Naive thymus-derived CD4-positive, alpha-beta T cell (primary cell): Measurements from ENCODE around the gene MGAT1. TPM values are rescaled to one million over a fixed set of nuclear protein-coding genes. Genes with fewer than 3 reads are reported as not detected.

ENCODE experiments used
- ATAC-seq: fragments of 150-1000 bp; cut with Tn5 transposase; 2 replicates; pipeline ENCODE4 v1.10.0; 2021; ENCODE audit warnings: mild to moderate bottlenecking, moderate library complexity
- CTCF ChIA-PET: fragments of 350-600 bp; sonication (Branson Sonifier 250); formaldehyde crosslinking; loops from one replicate; lab custom pipeline; 2021; ENCODE audit warnings: antibody characterized with exemption; lab: Charles Lee
- POLR2A ChIA-PET: fragments of 350-600 bp; sonication (Branson Sonifier 250); formaldehyde crosslinking; loops from one replicate; lab custom pipeline; 2021; ENCODE audit warnings: antibody characterized with exemption, inconsistent platforms; lab: Charles Lee
- DNase-seq, 9 donors: peaks; one replicate each; pipeline versions ENCODE4 v3.0.0 to v3.0.0-alpha.2; 2020 to 2022; ENCODE audit warnings: mixed read lengths in 1 of 9
- H3K27ac ChIP-seq: one replicate; pipeline ENCODE4 v1.7.0; 2013; ENCODE audit warnings: mild to moderate bottlenecking, low read depth, low read length, moderate library complexity
- H3K27me3 ChIP-seq, 2 donors: one replicate each; pipeline ENCODE4 v1.7.0; 2013; ENCODE audit warnings: low read length in 2 of 2, mild to moderate bottlenecking in 2 of 2, moderate library complexity in 2 of 2; ENCODE audit not compliant: control insufficient read depth in 2 of 2, insufficient read depth in 2 of 2
- H3K36me3 ChIP-seq, 3 experiments: 1 replicate in 2 of 3; 2 replicates in 1 of 3; pipeline ENCODE4 v1.7.0; 2013; ENCODE audit warnings: low read length in 3 of 3, mild to moderate bottlenecking in 3 of 3, moderate library complexity in 1 of 3; ENCODE audit not compliant: insufficient read depth in 3 of 3, control insufficient read depth in 2 of 3
- H3K4me1 ChIP-seq, 2 donors: one replicate each; pipeline ENCODE4 v1.7.0; 2013; ENCODE audit warnings: low read length in 2 of 2, mild to moderate bottlenecking in 2 of 2, moderate library complexity in 1 of 2; ENCODE audit not compliant: control insufficient read depth in 2 of 2, insufficient read depth in 2 of 2
- H3K4me3 ChIP-seq: 2 replicates; pipeline ENCODE4 v1.7.0; 2013; ENCODE audit warnings: mild to moderate bottlenecking, low read length
- H3K9me3 ChIP-seq, 3 experiments: 1 replicate in 2 of 3; 2 replicates in 1 of 3; pipeline ENCODE4 v1.7.0; 2013; ENCODE audit warnings: low read length in 3 of 3; ENCODE audit not compliant: control insufficient read depth in 2 of 3
- H3K27ac Mint-ChIP-seq, 9 donors: one replicate each; pipeline ENCODE4 v1.8.0; 2020 to 2022; ENCODE audit warnings: mixed read lengths in 9 of 9, mild to moderate bottlenecking in 8 of 9, moderate library complexity in 5 of 9, inconsistent platforms in 2 of 9
- H3K27me3 Mint-ChIP-seq, 5 donors: one replicate each; pipeline ENCODE4 v1.8.0; 2021 to 2022; ENCODE audit warnings: mixed read lengths in 5 of 5, mild to moderate bottlenecking in 1 of 5
- H3K36me3 Mint-ChIP-seq, 5 donors: one replicate each; pipeline ENCODE4 v1.8.0; 2020 to 2022; ENCODE audit warnings: mixed read lengths in 5 of 5, mild to moderate bottlenecking in 3 of 5, inconsistent platforms in 1 of 5
- H3K4me1 Mint-ChIP-seq, 7 donors: one replicate each; pipeline ENCODE4 v1.8.0; 2020 to 2022; ENCODE audit warnings: mixed read lengths in 7 of 7, mild to moderate bottlenecking in 3 of 7, inconsistent platforms in 1 of 7
- H3K4me3 Mint-ChIP-seq, 10 donors: one replicate each; pipeline ENCODE4 v1.8.0; 2020 to 2022; ENCODE audit warnings: mild to moderate bottlenecking in 10 of 10, mixed read lengths in 10 of 10, moderate library complexity in 6 of 10, inconsistent platforms in 2 of 10
- H3K9me3 Mint-ChIP-seq, 11 donors: one replicate each; pipeline ENCODE4 v1.8.0; 2020 to 2022; ENCODE audit warnings: mixed read lengths in 11 of 11, mild to moderate bottlenecking in 4 of 11, inconsistent platforms in 1 of 11, moderate library complexity in 1 of 11
- intact Hi-C, 2 donors: fragments of 100-400 bp; cut with micrococcal nuclease; formaldehyde crosslinking; loops; one replicate each; pipeline ENCODE4 v1.15.1; 2023
- polyA plus RNA-seq, 2 donors: library from polyadenylated mRNA; unstranded; fragments of 300-500 nt; fragmentation: Illumina TruSeq; gene quantifications; one replicate each; pipeline ENCODE4 v1.2.3, GENCODE V29; 2021
- total RNA-seq, 6 experiments: library from RNA in 5 of 6; stranded (reverse) in 5 of 6; gene quantifications; 1 replicate in 5 of 6; 2 replicates in 1 of 6; pipeline ENCODE4 v1.2.3 and lab custom pipeline; 2021 to 2026

Gene MGAT1
- total and polyA plus RNA-seq, 7 experiments from 2014 or later = 98.6 to 206 (median 178) TPM

DNA sequence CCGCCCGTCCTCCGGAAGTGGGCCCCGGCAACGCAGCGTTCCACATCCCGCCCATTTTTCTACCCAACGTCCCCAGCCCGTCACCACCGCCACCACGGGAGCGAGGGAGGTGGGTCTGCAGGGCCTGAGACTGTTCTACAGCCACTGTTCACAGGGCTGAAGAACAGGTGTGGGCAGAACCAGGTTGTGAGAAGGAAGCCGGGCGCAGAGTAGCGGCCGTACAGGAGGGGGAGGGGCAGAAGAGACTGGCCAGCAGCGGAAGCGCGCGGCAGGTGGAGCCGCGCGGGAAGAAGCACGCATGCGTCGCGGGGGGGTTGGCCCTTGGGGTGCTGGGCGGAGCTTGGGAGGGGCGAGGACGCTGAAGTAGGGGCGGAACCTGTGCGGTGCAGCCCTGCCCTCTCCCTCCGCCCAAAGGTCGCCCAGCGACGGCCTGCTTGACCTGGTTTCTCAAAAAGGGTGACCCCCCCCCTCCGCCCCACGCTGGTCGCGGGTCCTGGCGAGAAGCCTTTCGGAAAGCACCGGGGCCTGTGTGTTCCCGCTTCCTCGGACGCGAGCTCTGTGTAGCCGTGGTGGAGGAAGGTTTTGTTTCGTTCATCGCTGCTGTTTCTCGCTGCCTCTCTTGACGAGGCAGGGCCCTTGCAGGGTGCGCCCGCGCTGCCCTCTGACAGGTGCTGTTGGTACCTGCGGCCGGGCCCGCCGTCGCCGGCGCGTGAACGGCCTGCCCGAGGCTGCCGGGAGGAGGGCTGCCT is 7.8 kb upstream of the MGAT1 start:
- POLR2A ChIA-PET = interaction anchor here (0.8 to 9.2 kb wide), 20 partner anchors 8 to 397 kb away, joined by 3 to 167 read pairs (median 4); partner anchors contain the start of genes MGAT1 and ZFP62
- no peaks in the 10 kb centered on the region for H3K36me3 ChIP-seq
- ATAC-seq (peak; percentile 86), DNase-seq (peak; percentile 94 to 99 (median 98))
- peak overlapping the region; percentile 91 to 100 (median 98) for H3K27ac Mint-ChIP-seq
- no peaks in the 10 kb centered on the region for H3K9me3 ChIP-seq
- peaks cover 38 to 47% of the 10 kb centered on the region in 2 donors for H3K4me1 ChIP-seq
- H3K4me3 Mint-ChIP-seq = peak overlapping the region; percentile 83 to 99 (median 92)
- peaks cover 0 to 33% (median 4%) of the 10 kb centered on the region in 5 donors for H3K36me3 Mint-ChIP-seq
- peaks cover 0 to 4% (median 0%) of the 10 kb centered on the region in 11 donors for H3K9me3 Mint-ChIP-seq
- intact Hi-C loops = loop anchor here (1.0 to 2.0 kb wide), 12 partner anchors 8 to 1252 kb away; partner anchors contain the start of genes MGAT1 (in 2 of the 2), TRIM41 (in 2 of the 2), TRIM52 (in 2 of the 2) and CNOT6 (in 1 of the 2)
- peak overlapping the region; percentile 96 for H3K27ac ChIP-seq
- no peaks in the 10 kb centered on the region for H3K27me3 ChIP-seq
- H3K27me3 Mint-ChIP-seq = peaks cover 0 to 4% (median 0%) of the 10 kb centered on the region in 5 donors
- H3K4me1 Mint-ChIP-seq = peaks cover 56 to 84% (median 75%) of the 10 kb centered on the region in 7 donors
- CTCF ChIA-PET = interaction anchor here (1.2 to 2.0 kb wide), 2 partner anchors 10 to 20 kb away, joined by 8 read pairs; no protein-coding TSS in a partner anchor
- H3K4me3 ChIP-seq = peak overlapping the region; percentile 88

DNA sequence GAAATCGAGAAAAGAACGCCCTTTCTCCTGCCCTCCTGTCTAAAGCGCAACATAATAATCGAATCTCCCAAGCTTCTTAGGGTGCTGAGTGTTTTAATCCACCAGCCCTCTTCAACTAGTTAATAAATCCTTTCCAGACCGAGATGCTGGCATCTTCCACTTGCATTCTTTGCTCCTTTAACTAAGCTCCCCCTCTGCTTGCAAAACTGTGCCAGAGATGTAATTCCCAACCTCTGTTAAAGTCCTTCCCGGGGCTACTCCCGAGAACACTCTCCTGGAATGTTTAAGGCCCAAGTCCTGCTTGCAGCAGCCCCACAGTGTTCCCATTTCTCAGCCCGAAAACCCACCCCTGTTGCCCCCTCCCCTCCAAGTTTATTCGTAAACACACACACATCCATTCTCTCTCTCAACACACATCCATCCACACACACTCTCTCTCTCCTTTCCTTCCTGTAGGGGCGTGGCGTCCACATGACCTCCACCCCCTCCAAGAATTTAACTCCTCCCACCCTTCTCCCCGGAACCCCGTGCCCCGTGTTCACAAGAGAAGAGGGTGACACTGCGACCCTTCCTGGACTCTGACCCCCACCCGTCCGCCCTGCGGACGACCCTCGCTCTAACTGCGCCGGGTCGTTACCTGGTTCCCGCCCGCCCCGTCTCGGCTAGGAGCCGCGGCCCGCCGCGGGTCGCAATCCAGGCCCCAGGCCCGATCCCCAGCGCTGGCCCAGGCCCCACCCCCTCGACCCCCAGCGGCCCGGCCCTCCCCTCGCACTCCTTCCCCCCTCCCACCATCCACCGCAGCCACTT is 7.0 kb upstream of the MGAT1 start:
- Histone ChIP-seq H3K36me3 (no peaks in the 10 kb centered on the region), H3K9me3 (no peaks in the 10 kb centered on the region), H3K4me3 (peak overlapping the region; percentile 88), H3K4me1 (peaks cover 45 to 55% of the 10 kb centered on the region in 2 donors), H3K27ac (peak overlapping the region; percentile 96), H3K27me3 (no peaks in the 10 kb centered on the region)
- H3K36me3 Mint-ChIP-seq = peaks cover 0 to 39% (median 4%) of the 10 kb centered on the region in 5 donors
- peak in 6 of 9 donors; percentile 94 to 98 (median 98) for DNase-seq
- H3K27ac Mint-ChIP-seq = peak overlapping the region; percentile 91 to 100 (median 98)
- POLR2A ChIA-PET = interaction anchor here (0.6 to 12.1 kb wide), 19 partner anchors 7 to 398 kb away, joined by 3 to 273 read pairs (median 6); partner anchors contain the start of genes MGAT1 and ZFP62
- peaks cover 59 to 86% (median 77%) of the 10 kb centered on the region in 7 donors for H3K4me1 Mint-ChIP-seq
- intact Hi-C loops = loop anchor here (1.0 to 5.0 kb wide), 13 partner anchors 7 to 1251 kb away; partner anchors contain the start of genes MGAT1 (in 2 of the 2), TRIM41 (in 2 of the 2), TRIM52 (in 2 of the 2) and CNOT6 (in 1 of the 2)
- peaks cover 0 to 4% (median 0%) of the 10 kb centered on the region in 11 donors for H3K9me3 Mint-ChIP-seq
- peak overlapping the region; percentile 83 to 99 (median 92) for H3K4me3 Mint-ChIP-seq
- H3K27me3 Mint-ChIP-seq = no peaks in the 10 kb centered on the region
- peak; percentile 85 for ATAC-seq
- CTCF ChIA-PET = interaction anchor here (1.2 to 2.0 kb wide), 2 partner anchors 9 to 21 kb away, joined by 8 read pairs; no protein-coding TSS in a partner anchor

DNA sequence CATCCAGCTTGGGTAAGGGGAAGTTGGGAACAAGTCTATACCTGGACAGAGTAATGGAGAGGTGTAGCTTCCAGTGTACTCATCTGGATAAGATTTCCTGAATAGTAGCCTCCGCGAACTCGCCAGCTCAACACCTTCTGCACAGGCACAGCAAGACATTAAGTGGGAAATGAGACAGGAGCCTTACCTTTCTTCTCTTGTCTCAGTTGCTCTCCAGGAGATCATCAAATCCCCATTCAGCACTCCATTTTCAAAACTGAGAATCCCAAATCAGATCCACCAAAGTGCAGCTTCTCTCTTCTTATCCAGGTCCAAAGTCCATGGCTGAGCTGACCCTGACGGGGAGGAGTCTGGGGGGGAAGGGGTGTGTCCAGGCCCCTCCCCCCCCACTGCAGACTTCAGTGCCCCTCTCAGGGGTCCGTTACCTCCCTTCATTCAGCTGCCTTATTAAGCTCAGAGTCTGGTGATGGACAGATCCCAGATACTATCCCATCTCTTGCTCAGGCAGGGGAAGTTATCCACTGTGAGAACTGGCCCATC is 5.9 kb upstream of the MGAT1 start:
- no peaks in the 10 kb centered on the region for H3K27me3 Mint-ChIP-seq
- H3K9me3 ChIP-seq = no peaks in the 10 kb centered on the region
- H3K4me1 ChIP-seq = peaks cover 52 to 66% of the 10 kb centered on the region in 2 donors
- intact Hi-C loops = loop anchor here in 1 of 2 donors (5.0 kb wide), 1 partner anchor 434 kb away; the partner anchor contains the start of gene RACK1
- H3K36me3 Mint-ChIP-seq = peaks cover 0 to 42% (median 4%) of the 10 kb centered on the region in 5 donors
- H3K4me1 Mint-ChIP-seq = peaks cover 62 to 81% (median 71%) of the 10 kb centered on the region in 7 donors
- H3K9me3 Mint-ChIP-seq = peaks cover 0 to 4% (median 0%) of the 10 kb centered on the region in 11 donors
- H3K4me3 Mint-ChIP-seq = peak overlapping the region; percentile 83 to 99 (median 92)
- ATAC-seq (no peak), DNase-seq (no peak)
- ChIA-PET CTCF (interaction anchor here (0.8 to 1.3 kb wide), 3 partner anchors 12 to 23 kb away, joined by 3 to 6 read pairs (median 4); no protein-coding TSS in a partner anchor), POLR2A (interaction anchor here (0.5 to 12.1 kb wide), 14 partner anchors 9 to 436 kb away, joined by 3 to 273 read pairs (median 6); partner anchors contain the start of gene ZFP62)
- H3K36me3 ChIP-seq = peaks cover 0 to 1% (median 0%) of the 10 kb centered on the region in 3 experiments
- peak overlapping the region; percentile 91 to 100 (median 98) for H3K27ac Mint-ChIP-seq
- peak overlapping the region; percentile 96 for H3K27ac ChIP-seq
- H3K27me3 ChIP-seq = no peaks in the 10 kb centered on the region
- H3K4me3 ChIP-seq = peak overlapping the region; percentile 88

GRCh38 chr5:180807654-180808414 is 5.2 kb upstream of the MGAT1 start:
- ChIA-PET CTCF (interaction anchor here (0.6 to 1.3 kb wide), 6 partner anchors 12 to 65 kb away, joined by 3 to 6 read pairs (median 4); no protein-coding TSS in a partner anchor), POLR2A (interaction anchor here (0.5 to 12.1 kb wide), 16 partner anchors 8 to 437 kb away, joined by 3 to 273 read pairs (median 6); partner anchors contain the start of gene ZFP62)
- no peaks in the 10 kb centered on the region for H3K9me3 ChIP-seq
- H3K4me3 ChIP-seq = peak overlapping the region; percentile 88
- Mint-ChIP-seq H3K9me3 (peaks cover 0 to 3% (median 0%) of the 10 kb centered on the region in 11 donors), H3K27me3 (no peaks in the 10 kb centered on the region), H3K27ac (peak overlapping the region; percentile 91 to 100 (median 98)), H3K4me3 (peak overlapping the region; percentile 83 to 99 (median 92)), H3K36me3 (peaks cover 0 to 42% (median 4%) of the 10 kb centered on the region in 5 donors), H3K4me1 (peaks cover 58 to 74% (median 64%) of the 10 kb centered on the region in 7 donors)
- no peaks in the 10 kb centered on the region for H3K27me3 ChIP-seq
- DNase-seq (no peak), ATAC-seq (no peak)
- peak overlapping the region; percentile 96 for H3K27ac ChIP-seq
- intact Hi-C loops = loop anchor here in 1 of 2 donors (5.0 kb wide), 1 partner anchor 434 kb away; the partner anchor contains the start of gene RACK1
- peaks cover 52 to 66% of the 10 kb centered on the region in 2 donors for H3K4me1 ChIP-seq
- H3K36me3 ChIP-seq = peaks cover 0 to 8% (median 0%) of the 10 kb centered on the region in 3 experiments

DNA sequence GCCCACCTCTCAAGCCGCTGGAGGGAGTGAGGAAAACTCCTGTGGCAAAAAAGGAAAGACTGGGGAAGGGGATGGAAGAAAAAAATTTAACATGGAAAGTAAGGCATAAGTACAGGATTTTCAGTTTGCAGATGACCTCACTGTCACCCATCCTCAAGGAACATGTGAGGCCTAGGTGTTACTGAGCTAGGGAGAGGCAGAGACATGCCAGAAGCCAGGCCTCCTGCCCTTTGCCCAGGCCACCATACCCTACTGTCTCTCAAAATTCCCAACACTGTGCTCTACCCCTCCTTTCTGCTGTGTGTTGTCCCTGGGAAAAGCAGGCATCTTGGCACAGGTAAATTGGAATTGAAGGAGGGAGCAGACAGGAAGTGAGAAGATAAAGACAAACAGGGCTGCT is 4.4 kb upstream of the MGAT1 start:
- peaks cover 0 to 8% (median 0%) of the 10 kb centered on the region in 3 experiments for H3K36me3 ChIP-seq
- peak overlapping the region; percentile 83 to 99 (median 92) for H3K4me3 Mint-ChIP-seq
- H3K27ac Mint-ChIP-seq = peak overlapping the region; percentile 91 to 100 (median 98)
- H3K27ac ChIP-seq = peak overlapping the region; percentile 96
- H3K27me3 ChIP-seq = no peaks in the 10 kb centered on the region
- no peak for ATAC-seq
- peaks cover 52 to 65% of the 10 kb centered on the region in 2 donors for H3K4me1 ChIP-seq
- no peaks in the 10 kb centered on the region for H3K27me3 Mint-ChIP-seq
- peak overlapping the region; percentile 88 for H3K4me3 ChIP-seq
- H3K9me3 Mint-ChIP-seq = peaks cover 0 to 3% (median 0%) of the 10 kb centered on the region in 11 donors
- DNase-seq = no peak
- POLR2A ChIA-PET = interaction anchor here (0.7 to 12.1 kb wide), 9 partner anchors 7 to 454 kb away, joined by 3 to 273 read pairs (median 5); partner anchors contain the start of genes TRIM41, TRIM52 and ZFP62
- CTCF ChIA-PET = interaction anchor here (0.6 to 1.3 kb wide), 5 partner anchors 11 to 65 kb away, joined by 3 to 4 read pairs (median 3); no protein-coding TSS in a partner anchor
- H3K9me3 ChIP-seq = no peaks in the 10 kb centered on the region
- H3K4me1 Mint-ChIP-seq = peaks cover 56 to 71% (median 62%) of the 10 kb centered on the region in 7 donors
- peaks cover 0 to 42% (median 4%) of the 10 kb centered on the region in 5 donors for H3K36me3 Mint-ChIP-seq
- intact Hi-C loops = loop anchor here in 1 of 2 donors (5.0 kb wide), 1 partner anchor 435 kb away; the partner anchor contains the start of gene RACK1
